ENCODE data around the gene ALKBH5. TPM values are rescaled to one million over a fixed set of nuclear protein-coding genes. Genes with fewer than 3 reads are reported as not detected.

Gene ALKBH5
- total and polyA plus RNA-seq, 9 of the 15 experiments (the other 6 are each of a cell fraction or from before 2014, with no cell fraction given) = 11.4 to 70.0 (median 47.4) TPM

DNA sequence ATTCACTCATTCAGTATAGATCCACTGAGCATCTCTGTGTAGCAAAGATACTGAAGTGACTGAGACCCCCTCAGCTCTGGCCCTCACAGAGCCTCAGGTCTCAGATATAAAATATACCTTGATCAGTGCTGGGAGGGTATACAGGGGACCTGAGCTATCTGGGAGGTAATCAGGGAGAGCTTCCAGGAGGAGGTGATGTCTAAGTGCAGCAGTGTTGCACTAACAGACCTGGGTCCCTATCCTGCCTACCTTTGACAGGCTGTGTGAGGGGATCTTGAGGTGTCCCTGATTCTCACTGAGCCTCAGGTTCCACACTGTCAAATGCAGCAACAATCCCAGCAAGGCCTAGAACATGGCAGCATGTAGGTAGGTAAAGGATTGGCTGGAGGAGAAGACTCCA lies 6.5 kb upstream of the ALKBH5 start (continued):
- TF ChIP-seq GTF3C2 (IDR thresholded peaks at IDR 0.05; ENCODE audit: borderline replicate concordance, extremely low read depth, insufficient read length) (peak; percentile 45), PURB (CRISPR knock-in tag; IDR thresholded peaks at IDR 0.05; ENCODE audit: low read depth) (no peak), IRF2 (CRISPR knock-in tag; IDR thresholded peaks at IDR 0.05) (no peak)
- TF ChIP-seq, protein P1, sequence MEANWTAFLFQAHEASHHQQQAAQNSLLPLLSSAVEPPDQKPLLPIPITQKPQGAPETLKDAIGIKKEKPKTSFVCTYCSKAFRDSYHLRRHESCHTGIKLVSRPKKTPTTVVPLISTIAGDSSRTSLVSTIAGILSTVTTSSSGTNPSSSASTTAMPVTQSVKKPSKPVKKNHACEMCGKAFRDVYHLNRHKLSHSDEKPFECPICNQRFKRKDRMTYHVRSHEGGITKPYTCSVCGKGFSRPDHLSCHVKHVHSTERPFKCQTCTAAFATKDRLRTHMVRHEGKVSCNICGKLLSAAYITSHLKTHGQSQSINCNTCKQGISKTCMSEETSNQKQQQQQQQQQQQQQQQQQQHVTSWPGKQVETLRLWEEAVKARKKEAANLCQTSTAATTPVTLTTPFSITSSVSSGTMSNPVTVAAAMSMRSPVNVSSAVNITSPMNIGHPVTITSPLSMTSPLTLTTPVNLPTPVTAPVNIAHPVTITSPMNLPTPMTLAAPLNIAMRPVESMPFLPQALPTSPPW (CRISPR knock-in tag; IDR thresholded peaks at IDR 0.05) = no peak

- 67% methylated on average over 6 of the region's 8 CpGs for WGBS (ENCODE audit: insufficient coverage, low coverage, missing lambda C conversion rate)
Measured at GRCh38 chr17:18177722-18178121, 5.9 kb upstream of the ALKBH5 start.

More at GRCh38 chr17:18177722-18178121, 5.9 kb upstream of the ALKBH5 start:
- no peaks in the 10 kb centered on the region for H3K27me3 ChIP-seq (ENCODE audit: control insufficient read depth in 2 of 2, insufficient read depth in 2 of 2, low read length in 2 of 2)
- H3K9ac ChIP-seq (ENCODE audit: insufficient read depth in 1 of 2, low read depth in 2 of 2, low read length in 2 of 2) = no peak overlapping the region
- no peak overlapping the region for H3K27ac ChIP-seq (ENCODE audit: extremely low read depth, low read depth, low read length)
- H4K20me1 ChIP-seq (replicated peaks; ENCODE audit: control insufficient read depth, insufficient read depth, low read length) = no peaks in the 10 kb centered on the region
- no TSS peak for BruUV-seq (replicated peaks)
- H3K36me3 ChIP-seq (ENCODE audit: control insufficient read depth, insufficient read depth, low read length) = no peaks in the 10 kb centered on the region
- no peak overlapping the region for H2AFZ ChIP-seq (ENCODE audit: low read depth, low read length)
- no peaks in the 10 kb centered on the region for H3K9me3 ChIP-seq (replicated peaks; ENCODE audit: control insufficient read depth, insufficient read depth, low read depth, low read length)
- no peaks in the 10 kb centered on the region for H3K9me1 ChIP-seq (ENCODE audit: control insufficient read depth, insufficient read depth, low read length)
- H3K4me3 ChIP-seq = no peak overlapping the region
- intact Hi-C loops (cut with micrococcal nuclease) = no loop called here
- TF ChIP-seq RFX1 (IDR thresholded peaks at IDR 0.05) = peak; percentile 87
- no peak for TF ChIP-seq NCOA2 (IDR thresholded peaks at IDR 0.05; ENCODE audit: partially characterized antibody in 2 of 2)
- no peaks in the 10 kb centered on the region for H3K79me2 ChIP-seq (ENCODE audit: control insufficient read depth, insufficient read depth, low read length)
- FAIRE-seq (no peak), ATAC-seq (no peak), DNase-seq (ENCODE audit: extremely low read depth in 1 of 4, low spot score in 3 of 4) (no peak)
- CTCF ChIA-PET (ENCODE audit: low intra/inter-chr PET ratio) = no interaction called here
- POLR2A ChIA-PET = interaction anchor here (0.6 kb wide), 1 partner anchor 50 kb away, joined by 3 read pairs; no protein-coding TSS in a partner anchor
- no peak overlapping the region for H3K4me2 ChIP-seq (ENCODE audit: insufficient read depth, low read length)
- H3K4me1 ChIP-seq (replicated peaks in 1 of 2; ENCODE audit: control insufficient read depth in 2 of 2, insufficient read depth in 2 of 2, low read length in 2 of 2) = peaks cover 18 to 19% of the 10 kb centered on the region in 2 experiments
- in situ Hi-C loops (cut with MboI) = no loop called here
